Lower lobe of right lung (tissue), 2 donors: ENCODE results near the gene EXOC4. TPM values are rescaled to one million over a fixed set of nuclear protein-coding genes. Genes with fewer than 3 reads are reported as not detected.

ENCODE experiments used
- ATAC-seq, 2 donors: fragments of 200-7000 bp; cut with Tn5 transposase; one replicate each; pipeline ENCODE4 v1.9.1; 2020 to 2022; ENCODE audit warnings: mild to moderate bottlenecking in 2 of 2, moderate library complexity in 2 of 2
- DNase-seq: peaks from one replicate; pipeline ENCODE4 v3.0.0-alpha.2; 2020
- H3K27ac ChIP-seq: fragments of 200-600 bp; one replicate; pipeline ENCODE4 v1.8.0; 2022
- H3K27me3 ChIP-seq: fragments of 200-600 bp; one replicate; pipeline ENCODE4 v1.8.0; 2022; ENCODE audit warnings: low read depth
- H3K36me3 ChIP-seq: fragments of 200-600 bp; one replicate; pipeline ENCODE4 v1.8.0; 2022; ENCODE audit warnings: mild to moderate bottlenecking
- H3K4me1 ChIP-seq: fragments of 200-600 bp; one replicate; pipeline ENCODE4 v1.8.0; 2022
- H3K4me3 ChIP-seq: fragments of 200-600 bp; one replicate; pipeline ENCODE4 v1.8.0; 2022; ENCODE audit warnings: mild to moderate bottlenecking
- H3K9me3 ChIP-seq: fragments of 200-600 bp; one replicate; pipeline ENCODE4 v1.8.0; 2022
- intact Hi-C: fragments of 100-400 bp; cut with DNase I; formaldehyde crosslinking; loops from one replicate; pipeline ENCODE4 v1.11.0; 2022
- total RNA-seq: library from RNA; stranded (reverse); fragmentation: NEBNext Ultra II Directional; extraction: Animal tissue kit (Norgen Biotek cat#: 25700); gene quantifications from one replicate; pipeline ENCODE4 v1.2.1, GENCODE V29; 2021
- TF ChIP-seq, protein P1 (sequence below): fragments of 200-600 bp; IDR thresholded peaks from one replicate; pipeline ENCODE4 v1.8.0; 2022; ENCODE audit warnings: antibody characterized with exemption, mild to moderate bottlenecking
- donor health status: DM: no; HTN: yes; CAD: no; lungs with severe emphysema.

Gene EXOC4
- total RNA-seq, 1 donor from 2014 or later, result 80.2 TPM

DNA sequence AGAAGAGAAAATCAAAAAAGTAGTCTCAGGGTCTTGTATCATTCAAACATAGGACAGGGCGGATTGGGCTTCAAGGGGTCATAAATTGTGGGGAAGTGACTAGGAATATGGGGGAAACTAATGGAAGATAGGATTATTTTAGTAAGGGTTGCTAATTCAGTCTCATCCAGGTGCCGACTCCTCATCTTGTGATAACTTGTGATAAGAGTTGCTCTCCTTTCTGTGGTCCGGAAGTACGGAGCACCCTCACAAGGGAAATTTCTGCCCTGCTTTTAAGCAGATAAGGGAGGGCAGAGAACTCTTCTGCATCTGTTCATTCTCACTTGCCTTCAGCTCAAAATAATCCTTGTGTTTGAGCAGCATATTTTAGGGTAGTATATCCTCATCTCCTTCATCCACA is 437.9 kb downstream of the EXOC4 start:
- Histone ChIP-seq H3K27ac (no peak overlapping the region), H3K27me3 (no peaks in the 10 kb centered on the region), H3K4me3 (no peak overlapping the region), H3K9me3 (no peaks in the 10 kb centered on the region), H3K36me3 (no peaks in the 10 kb centered on the region), H3K4me1 (no peaks in the 10 kb centered on the region)
- TF ChIP-seq, protein P1, sequence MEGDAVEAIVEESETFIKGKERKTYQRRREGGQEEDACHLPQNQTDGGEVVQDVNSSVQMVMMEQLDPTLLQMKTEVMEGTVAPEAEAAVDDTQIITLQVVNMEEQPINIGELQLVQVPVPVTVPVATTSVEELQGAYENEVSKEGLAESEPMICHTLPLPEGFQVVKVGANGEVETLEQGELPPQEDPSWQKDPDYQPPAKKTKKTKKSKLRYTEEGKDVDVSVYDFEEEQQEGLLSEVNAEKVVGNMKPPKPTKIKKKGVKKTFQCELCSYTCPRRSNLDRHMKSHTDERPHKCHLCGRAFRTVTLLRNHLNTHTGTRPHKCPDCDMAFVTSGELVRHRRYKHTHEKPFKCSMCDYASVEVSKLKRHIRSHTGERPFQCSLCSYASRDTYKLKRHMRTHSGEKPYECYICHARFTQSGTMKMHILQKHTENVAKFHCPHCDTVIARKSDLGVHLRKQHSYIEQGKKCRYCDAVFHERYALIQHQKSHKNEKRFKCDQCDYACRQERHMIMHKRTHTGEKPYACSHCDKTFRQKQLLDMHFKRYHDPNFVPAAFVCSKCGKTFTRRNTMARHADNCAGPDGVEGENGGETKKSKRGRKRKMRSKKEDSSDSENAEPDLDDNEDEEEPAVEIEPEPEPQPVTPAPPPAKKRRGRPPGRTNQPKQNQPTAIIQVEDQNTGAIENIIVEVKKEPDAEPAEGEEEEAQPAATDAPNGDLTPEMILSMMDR, result no peak
- DNase-seq (no peak), ATAC-seq (no peak)
- intact Hi-C loops, result no loop called here

GRCh38 chr7:133691727-133692610 is 439.1 kb downstream of the EXOC4 start:
- Histone ChIP-seq H3K4me1 (no peaks in the 10 kb centered on the region), H3K27me3 (no peaks in the 10 kb centered on the region), H3K9me3 (no peaks in the 10 kb centered on the region), H3K27ac (no peak overlapping the region), H3K36me3 (no peaks in the 10 kb centered on the region), H3K4me3 (no peak overlapping the region)
- no peak for ATAC-seq
- intact Hi-C loops, result no loop called here
- TF ChIP-seq, protein P1, result no peak
- DNase-seq, result no peak

GRCh38 chr7:133693281-133693680 is 440.4 kb downstream of the EXOC4 start:
- Histone ChIP-seq H3K9me3 (no peaks in the 10 kb centered on the region), H3K4me3 (no peak overlapping the region), H3K4me1 (no peaks in the 10 kb centered on the region), H3K27me3 (no peaks in the 10 kb centered on the region), H3K27ac (no peak overlapping the region), H3K36me3 (no peaks in the 10 kb centered on the region)
- no peak for DNase-seq
- intact Hi-C loops, result no loop called here
- ATAC-seq, result no peak
- TF ChIP-seq, protein P1, result no peak

- no peaks in the 10 kb centered on the region for H3K27me3 ChIP-seq
- TF ChIP-seq, protein P1, result no peak
- intact Hi-C loops, result no loop called here
- no peaks in the 10 kb centered on the region for H3K4me1 ChIP-seq
- no peak overlapping the region for H3K4me3 ChIP-seq
- ATAC-seq (no peak), DNase-seq (no peak)
- no peaks in the 10 kb centered on the region for H3K36me3 ChIP-seq
- no peaks in the 10 kb centered on the region for H3K9me3 ChIP-seq
- H3K27ac ChIP-seq, result no peak overlapping the region
Measured at GRCh38 chr7:133696056-133696455, 443.2 kb downstream of the EXOC4 start.

DNA sequence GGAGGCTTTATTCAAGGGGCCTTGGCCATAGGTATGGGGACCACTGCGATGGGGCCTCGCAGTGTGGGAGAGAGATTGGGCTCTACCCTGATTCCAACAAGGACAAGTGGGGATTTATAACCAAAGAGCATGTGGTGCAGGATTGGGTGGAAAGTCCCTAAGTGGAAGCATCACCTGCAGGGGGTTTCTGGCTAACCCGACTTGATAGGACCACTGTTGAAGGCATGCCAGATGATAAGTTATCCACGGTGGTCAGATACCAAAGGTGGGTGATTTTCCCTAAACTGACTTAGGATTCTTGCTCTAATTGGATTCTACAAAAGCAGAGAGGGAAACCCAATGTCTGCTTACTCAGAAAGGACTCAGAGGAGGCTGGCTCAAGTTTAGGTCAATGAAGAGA is 444.7 kb downstream of the EXOC4 start:
- DNase-seq (no peak), ATAC-seq (no peak)
- TF ChIP-seq, protein P1, result no peak
- Histone ChIP-seq H3K9me3 (no peaks in the 10 kb centered on the region), H3K4me3 (no peak overlapping the region), H3K36me3 (no peaks in the 10 kb centered on the region), H3K4me1 (no peaks in the 10 kb centered on the region), H3K27ac (no peak overlapping the region), H3K27me3 (no peaks in the 10 kb centered on the region)
- intact Hi-C loops, result no loop called here
